GM21423 (cell line): ENCODE results near the gene DBF4B.

Experiments used
- ATAC-seq: cut with Tn5 transposase; IDR thresholded peaks from one replicate; pipeline ENCODE4 v1.9.1; 2021; ENCODE audit warnings: mild to moderate bottlenecking, moderate library complexity; ENCODE audit not compliant: unreplicated experiment

Gene DBF4B

DNA sequence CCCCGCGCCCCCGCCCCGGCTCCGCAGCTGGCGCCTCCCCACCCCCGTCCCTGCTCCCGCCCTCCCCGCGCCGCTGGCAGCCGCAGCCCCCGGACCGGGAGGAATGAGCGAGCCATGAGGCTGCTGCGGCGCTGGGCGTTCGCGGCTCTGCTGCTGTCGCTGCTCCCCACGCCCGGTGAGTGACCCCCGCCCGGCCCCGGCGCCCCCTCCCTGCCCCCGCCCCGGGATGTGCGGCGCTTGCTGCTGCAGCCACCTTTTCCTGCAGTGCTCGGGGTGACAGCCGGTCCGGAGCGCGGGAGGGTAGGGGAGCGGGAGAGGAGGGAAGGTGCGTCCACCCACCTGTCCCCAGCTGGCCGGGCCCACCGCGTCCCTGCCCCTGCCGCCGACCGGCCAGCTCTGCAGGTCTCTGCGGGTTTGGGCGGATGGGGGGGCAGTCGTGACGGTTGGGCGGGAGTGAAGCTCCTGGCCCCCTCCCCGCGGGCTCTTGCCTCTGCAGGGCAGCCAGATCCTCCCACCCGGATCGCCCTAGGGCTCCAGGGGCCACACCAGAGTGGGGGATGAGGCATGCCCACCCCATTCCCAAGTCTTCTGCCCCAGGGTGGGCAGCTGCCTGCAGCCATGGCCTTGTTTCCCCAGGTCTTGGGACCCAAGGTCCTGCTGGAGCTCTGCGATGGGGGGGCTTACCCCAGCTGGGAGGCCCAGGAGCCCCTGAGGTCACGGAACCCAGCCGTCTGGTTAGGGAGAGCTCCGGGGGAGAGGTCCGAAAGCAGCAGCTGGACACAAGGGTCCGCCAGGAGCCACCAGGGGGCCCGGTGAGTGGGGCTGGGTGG lies 50.8 kb downstream of the DBF4B start:
- ATAC-seq: no peak

DNA sequence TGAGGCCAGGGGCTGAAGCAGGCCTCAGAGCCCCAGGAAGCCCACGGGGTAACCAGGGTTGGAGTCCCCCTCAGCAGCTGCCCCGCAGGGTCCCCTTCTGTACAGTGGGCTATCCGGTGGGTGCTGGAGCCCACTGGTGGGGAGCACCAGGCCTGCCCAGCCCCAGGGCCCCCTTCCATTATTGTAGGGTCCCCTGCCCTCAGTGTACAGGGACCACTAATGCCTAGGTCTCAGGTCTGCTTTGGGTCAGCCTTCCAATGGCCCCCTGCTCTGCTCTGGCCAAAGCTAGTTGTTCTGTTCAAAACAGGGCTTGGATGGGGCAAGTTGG lies 51.4 kb downstream of the DBF4B start:
- no peak for ATAC-seq

DNA sequence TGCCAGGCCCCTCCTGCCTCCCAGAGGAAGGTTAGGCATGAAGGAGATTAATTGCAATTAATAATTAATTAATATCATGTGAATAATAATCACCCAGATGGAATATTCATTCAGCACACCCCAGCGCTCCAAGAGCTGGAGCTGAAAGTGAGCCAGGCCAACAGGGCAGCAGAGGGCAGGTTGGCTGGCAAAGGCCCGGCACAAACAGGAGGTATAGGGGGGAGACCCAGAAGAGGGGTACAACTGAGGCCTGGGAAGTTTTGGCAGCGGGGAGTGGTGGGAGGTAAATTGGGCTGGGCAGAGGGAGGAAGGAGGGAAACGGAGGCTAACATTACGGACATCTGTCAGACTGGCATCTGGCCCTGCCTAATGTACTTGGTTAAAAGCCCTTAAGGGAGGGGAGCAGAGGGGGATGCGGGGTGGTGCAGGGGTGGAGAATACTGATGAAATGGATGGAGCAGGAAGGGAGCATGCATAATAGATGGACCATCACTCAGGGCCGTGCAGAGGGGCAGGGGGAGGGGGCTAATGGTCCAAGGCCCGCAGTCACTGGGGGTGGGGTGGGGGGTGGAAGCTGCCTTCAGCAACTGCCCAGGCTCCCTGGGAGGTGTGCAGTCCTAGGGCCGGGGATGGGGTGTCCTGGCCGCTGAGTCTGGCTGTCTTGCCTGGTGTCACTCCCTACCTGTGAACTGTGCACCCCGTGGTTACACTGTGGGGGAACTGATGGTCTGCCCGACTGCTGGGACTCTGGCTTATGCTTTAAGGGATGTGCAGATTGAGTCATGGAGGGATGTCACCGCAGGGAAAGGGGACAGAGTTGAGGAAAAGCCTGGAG lies 52.2 kb downstream of the DBF4B start:
- ATAC-seq: no peak

DNA sequence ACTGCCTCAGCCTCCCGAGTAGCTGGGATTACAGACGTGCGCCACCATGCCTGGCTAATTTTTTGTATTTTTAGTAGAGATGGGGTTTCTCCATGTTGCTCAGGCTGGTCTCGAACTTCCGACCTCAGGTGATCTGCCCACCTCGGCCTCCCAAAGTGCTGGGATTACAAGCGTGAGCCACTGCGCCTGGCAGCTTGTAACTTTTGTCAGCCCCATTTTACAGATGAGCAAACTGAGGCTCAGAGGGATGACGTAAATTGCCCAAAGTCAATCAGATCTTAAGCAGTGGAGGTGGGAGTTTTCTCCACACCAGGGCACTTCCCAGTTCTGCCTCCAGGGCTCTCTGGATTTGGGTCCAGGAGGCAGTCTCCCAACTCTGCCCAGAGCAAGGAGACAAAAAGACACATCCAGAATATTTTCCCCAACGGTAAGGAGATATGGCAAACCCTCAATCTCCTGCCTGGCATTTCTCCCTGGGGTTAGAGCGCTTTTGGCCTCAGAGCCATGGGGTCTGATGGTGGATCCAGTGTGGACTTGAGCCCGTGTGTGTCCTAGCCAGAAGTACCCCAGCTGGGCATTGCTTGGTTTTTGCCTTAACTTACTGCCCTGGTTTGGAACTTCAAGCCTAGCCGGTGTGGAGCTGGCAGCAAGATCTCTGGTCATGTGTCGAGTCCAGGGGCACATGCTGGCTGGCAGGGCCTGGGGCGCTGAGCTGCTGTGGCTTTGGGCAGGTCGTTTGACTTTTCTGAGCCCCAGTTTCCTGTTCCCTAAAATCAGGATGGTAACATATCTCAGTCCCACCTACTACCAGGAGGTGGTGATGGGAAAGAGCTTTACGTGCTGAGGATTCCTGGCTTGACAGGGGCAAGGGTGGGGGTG lies 53.7 kb downstream of the DBF4B start:
- no peak for ATAC-seq

DNA sequence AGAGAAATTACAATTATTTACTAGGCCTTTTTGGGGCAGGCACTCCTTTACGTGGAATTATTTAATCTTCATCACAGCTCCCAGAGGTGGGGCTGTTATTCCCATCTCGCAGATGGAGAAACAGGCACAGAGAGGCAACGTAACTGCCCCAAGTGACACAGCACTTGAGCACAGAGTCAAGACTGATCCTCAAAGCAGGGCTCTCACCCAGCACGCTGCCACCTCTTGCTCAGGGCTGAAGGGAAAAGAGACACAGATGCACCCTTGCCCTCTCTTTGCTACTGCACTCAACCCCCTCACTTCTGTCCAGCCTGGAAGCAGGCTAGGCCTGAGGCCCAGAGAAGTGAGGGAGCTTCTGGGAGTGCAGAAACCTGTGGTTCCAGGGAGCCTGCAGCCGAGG lies 54.7 kb downstream of the DBF4B start:
- ATAC-seq: no peak

DNA sequence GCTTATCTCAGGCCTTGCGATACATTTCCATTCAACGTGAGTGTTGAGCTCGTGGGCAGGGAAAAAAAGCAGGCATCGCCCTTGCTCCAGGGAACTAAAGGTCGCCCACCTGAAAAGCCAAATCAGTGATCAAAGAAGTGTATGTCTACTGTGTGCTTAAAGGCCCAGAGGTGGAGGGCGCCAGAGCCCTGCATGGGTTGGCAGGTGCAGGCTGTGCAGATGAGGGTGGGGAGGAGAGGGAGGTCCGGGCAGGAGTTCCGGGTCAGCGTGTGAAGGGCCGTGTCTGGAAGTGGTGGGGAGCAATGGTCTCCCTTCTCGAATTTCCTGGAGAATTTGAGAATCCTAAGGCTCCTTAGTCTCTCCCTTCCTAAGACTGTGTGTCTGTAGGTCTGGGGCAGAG lies 57.5 kb downstream of the DBF4B start:
- ATAC-seq: no peak

DNA sequence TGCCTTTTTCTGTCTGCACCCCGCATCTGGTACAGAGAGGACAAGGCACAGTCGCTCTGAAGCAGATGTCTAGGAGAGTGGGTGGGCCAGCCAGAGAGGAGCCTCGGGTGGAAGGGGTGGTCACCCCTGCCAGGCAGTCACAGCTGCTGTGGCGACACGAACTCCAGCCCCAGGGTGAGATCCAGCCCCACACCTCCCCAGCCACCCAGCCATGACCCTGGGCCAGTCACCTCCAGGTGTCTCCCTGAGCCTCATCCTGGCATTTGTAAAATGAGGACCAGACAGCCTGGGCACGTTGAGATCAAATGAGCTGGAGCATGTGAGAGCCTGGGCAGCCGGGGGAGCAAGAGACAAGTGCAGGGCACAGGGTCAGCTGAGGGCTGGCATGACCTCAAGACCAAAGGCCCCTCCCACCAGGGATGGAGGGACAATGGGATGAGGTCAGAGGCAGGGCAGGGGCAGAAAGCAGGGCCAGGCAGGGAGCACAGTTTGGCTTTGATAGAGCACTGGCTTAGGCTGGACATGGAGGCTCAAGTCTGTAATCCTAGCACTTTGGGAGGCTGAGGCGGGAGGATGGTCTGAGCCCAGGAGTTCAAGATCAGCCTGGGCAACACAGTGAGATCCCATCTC lies 58.1 kb downstream of the DBF4B start:
- no peak for ATAC-seq

DNA sequence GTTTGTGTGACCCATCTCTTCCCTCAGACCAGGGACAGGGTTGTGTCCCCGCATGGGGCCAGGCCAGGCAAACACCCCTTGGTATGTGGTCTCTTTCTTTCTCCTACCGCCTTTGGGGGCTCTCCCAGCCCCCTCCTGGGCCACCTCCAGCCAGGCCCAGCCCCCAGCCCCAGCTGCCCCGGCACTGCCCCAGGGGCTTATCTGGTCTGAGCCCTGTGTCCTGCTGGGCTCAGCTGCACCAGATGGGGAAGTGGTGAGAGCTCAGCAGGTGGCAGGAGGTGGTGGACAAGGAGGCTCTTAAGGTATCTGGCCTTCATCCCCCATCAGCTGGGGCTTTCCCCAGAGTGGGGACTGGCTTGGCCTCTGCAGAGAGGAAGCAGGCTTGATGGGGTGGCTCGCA lies 59.0 kb downstream of the DBF4B start:
- ATAC-seq: no peak

DNA sequence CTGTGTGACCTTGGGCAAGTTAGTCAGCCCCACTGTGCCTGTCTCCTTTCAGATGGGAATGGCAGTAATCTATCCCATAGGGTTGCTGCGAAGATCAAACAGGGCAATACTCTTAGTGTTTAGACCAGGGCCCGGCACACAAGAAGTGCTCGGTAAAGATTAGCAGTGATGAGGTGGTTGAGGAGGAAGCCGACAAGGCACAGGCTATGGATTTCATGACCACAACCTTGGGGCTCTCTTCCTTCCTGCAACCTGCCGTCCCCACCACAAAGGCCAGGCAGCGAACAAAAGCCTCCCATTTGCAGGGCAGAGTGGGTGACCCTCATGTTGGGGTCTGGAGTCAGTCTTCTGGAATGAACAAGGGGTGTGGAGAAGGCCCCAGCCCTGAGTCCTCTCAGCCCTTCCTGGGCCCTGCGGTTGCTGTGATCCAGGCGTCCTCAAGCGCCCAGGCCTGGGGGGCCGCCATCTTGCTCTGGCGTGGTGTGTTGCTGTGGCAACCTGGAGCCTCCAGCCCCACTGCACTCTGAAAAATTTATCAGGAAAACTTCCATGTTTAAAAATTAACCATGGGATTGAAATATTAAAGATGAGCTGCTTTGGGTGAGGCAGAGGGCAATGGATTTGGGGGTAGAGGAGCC lies 60.2 kb downstream of the DBF4B start:
- no peak for ATAC-seq

DNA sequence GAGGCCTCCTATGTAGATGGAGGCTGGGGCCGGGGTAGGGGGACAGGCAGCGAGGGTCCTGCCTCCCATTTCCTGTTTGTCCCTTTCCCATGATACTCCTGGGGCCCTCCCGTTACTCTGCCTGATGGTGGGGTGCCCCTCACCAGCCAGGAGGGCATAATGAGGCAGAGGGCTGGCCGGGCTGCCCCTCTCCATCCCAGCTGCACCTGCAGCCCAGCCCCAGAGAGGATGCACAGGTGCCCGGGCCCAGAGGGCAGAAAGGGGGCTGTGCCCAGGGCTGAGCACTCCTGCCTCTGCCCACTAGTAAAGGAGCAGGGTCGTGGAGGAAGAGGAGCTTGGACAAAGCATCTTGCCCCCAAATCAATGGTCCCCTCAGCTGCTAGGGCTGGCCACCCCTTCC lies 60.8 kb downstream of the DBF4B start:
- ATAC-seq: no peak

DNA sequence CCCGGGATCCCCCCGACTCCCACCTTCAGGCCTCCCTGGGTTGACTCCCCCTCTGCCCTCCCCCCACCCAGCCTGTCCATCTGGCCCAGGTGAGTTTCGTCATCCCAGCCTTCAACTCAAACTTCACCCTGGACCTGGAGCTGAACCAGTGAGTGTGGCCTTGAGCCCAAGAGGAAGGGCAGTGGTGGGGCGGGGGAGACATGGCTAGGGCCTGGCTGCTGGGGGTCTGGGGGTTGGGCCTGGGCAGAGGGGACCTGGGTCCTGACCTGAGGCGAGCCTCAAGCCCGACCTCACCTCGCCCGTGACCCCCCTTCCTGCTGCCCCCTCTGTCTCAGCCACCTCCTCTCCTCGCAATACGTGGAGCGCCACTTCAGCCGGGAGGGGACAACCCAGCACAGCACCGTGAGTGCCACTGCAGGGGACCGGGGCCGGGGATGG lies 61.2 kb downstream of the DBF4B start:
- no peak for ATAC-seq

DNA sequence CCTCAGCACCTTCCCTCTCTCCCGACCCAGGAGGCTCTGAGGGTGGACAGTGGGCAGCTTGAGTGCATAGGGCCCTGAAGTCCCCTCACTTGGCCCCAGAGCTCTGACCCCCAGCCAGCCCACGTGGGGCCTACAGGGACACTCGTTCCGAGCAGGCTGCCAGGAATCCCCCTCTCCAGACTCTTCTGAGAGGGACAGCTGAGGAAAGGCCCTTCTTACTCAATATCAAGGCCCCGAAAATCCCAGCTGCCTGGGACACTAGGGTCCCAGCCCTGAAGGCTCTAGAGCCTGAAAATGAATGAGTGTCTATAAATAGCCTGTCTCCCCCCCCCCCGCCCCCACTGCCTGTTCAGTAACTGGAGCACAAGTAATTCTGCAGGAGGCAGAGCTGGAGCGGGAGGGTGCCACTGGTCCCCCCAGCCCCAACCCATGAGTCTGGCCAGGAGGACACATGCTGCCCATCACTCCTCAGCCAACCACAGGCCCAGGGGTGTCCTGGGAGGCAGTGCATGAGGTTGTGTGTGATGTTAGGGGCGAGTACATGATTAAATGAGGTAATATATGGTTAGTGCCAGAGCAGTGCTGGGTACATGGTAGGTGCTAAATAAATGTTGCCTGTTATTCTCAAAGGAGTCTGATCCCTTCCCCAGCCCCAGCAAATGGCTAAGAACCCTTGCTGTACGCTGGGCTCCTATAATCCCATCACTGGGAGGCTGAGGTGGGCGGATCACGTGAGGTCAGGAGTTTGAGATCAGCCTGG lies 61.9 kb downstream of the DBF4B start:
- ATAC-seq: no peak

DNA sequence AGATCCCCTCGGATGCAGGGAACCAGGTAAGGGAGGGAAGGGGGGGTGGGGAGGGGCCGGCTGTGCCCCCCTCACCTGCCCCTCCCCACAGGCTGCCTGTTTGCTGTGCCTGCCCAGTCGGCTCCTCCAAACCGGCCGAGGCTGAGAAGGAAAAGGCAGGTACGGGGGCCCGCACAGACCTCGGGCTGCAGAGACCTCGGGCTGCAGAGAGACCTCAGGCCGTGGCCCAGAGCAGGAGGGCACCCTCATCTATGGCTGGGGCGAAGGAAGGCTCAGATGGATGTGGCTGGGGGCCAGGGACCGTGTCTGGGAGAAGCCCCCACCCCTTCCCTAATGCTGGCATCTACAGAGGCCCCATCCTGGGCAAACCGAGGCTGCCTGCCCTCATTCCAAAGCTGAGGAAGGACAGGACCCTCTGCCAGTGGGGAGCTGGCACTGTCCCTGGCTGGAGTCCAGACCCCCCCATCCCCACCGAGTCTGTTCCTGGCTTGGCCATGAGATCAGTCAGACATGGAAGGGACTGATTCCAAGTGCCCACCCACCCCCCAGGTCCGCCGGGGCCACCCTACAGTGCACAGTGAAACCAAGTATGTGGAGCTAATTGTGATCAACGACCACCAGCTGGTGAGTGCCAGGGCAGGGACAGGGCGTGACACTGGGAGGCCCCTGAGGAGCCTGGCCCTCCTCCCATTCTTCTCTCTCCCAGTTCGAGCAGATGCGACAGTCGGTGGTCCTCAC lies 64.0 kb downstream of the DBF4B start:
- ATAC-seq: no peak

DNA sequence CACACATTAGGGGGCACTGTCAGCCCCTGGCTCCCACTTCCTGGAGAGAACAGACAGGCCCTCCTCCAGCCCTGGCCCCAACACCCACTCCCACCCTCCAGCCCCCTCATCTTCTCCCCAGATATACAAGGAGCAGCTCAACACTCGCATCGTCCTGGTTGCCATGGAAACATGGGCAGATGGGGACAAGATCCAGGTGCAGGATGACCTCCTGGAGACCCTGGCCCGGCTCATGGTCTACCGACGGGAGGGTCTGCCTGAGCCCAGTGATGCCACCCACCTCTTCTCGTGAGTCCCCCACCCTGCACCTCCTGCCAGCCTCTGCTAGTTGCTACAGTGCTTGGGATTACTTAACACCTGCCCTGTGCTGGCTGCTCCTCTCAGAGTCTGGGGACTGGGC lies 64.7 kb downstream of the DBF4B start:
- ATAC-seq: no peak

DNA sequence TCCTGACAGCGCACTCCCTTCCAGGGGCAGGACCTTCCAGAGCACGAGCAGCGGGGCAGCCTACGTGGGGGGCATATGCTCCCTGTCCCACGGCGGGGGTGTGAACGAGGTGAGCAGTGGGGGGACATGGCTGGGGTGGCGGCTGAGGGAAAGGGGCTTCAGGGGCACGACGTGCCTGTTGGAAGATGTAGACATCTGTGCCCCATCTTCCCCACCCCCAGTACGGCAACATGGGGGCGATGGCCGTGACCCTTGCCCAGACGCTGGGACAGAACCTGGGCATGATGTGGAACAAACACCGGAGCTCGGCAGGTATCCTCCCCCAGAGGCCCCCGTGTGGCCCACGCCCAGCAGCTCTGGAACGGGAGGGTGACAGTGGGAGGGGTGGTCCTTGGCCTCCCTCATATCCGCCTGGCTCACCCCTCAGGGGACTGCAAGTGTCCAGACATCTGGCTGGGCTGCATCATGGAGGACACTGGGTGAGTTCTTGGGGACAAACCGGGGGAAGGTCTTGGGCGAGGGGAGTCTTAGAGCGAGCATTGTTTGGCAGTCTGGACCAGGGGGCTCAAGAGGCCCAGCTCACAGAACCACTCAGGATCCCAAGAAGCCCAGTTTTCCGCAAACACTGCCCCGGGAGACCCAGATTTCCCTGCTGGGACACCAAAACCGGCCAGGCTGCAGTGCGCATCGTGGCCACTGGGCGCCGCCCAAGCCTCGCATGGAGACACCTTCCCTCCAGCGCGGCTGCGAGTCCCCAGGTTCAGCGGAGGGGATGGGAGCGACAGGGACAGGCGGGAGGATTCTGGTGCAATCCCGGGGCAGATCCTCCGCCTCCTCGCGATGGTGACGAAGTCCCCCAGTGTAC lies 66.0 kb downstream of the DBF4B start:
- no peak for ATAC-seq

DNA sequence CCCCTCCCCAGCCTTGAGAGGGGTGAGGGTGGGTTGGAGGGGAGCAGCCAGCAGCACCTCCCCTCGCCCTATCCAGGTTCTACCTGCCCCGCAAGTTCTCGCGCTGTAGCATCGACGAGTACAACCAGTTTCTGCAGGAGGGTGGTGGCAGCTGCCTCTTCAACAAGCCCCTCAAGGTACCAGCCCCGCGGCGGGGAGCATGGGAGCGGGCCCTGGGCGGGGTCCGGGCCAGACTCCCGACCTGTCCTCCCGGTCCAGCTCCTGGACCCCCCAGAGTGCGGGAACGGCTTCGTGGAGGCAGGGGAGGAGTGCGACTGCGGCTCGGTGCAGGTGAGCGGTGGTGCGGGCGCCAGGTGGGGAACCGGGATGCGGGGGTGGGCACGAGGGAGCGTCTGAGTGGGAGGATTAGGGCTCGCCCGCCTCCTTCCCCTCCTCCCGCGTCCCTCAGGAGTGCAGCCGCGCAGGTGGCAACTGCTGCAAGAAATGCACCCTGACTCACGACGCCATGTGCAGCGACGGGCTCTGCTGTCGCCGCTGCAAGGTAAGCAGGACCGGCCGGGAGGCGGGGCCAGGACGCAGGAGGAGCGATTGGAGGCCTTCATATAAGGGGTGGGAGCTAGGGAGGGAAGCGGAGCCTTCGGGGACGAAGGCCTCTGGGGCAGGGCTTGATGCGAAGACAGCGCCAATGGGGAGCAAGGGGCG lies 66.8 kb downstream of the DBF4B start:
- peak; percentile 85 for ATAC-seq

DNA sequence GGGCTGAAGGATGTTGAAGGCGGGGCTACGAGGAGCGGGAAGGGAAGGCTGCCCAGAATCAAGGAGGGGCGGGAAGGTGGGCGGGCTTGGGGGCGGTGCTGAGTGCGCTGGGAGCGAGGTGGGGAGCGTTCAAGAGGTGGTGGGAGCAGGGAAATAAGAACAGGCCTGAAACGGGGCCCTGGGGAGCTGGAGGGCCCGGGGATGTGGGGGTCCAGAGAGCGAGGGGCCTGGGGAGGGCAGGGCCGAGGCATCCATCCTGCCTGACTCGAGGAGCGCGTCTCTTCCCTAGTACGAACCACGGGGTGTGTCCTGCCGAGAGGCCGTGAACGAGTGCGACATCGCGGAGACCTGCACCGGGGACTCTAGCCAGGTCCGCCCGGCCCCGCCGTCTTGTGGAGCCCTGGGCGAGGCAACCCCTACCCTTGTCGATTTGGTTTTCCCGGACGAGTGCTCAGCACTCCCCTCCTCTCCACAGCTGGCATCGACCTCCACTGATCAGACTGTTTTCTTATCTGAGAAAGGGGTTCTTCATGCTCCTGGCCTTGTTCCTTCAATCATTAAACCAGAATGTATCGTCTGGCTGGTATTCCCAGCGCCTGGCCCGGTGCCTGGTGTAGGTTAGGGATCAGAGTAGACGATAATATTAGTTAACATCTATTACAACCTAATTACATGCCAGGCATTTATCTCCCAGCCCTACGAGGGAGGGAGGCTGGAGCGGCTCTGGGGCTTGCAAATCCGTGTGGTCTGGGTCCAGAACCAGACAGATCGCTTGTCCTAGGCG lies 67.6 kb downstream of the DBF4B start:
- peak; percentile 5 for ATAC-seq
